HG02884 (cell line): ENCODE data around the gene MSI1.

Experiments used
- ATAC-seq: cut with Tn5 transposase; IDR thresholded peaks from one replicate; pipeline ENCODE4 v1.9.1; 2021; ENCODE audit warnings: mild to moderate bottlenecking, moderate library complexity; ENCODE audit not compliant: unreplicated experiment

MSI1 gene

GRCh38 chr12:120328228-120328627 is 40.7 kb downstream of the MSI1 start:
- ATAC-seq, result no peak

- no peak for ATAC-seq
These were observed 41.4 kb downstream of the MSI1 start, which contains the start of gene PLA2G1B for GRCh38 chr12:120327593-120327992. Gene PLA2G1B (minus strand): TSS chr12:120327779. CDS start chr12:120327753, 26 bp downstream.

GRCh38 chr12:120324841-120325417 is 44.0 kb downstream of the MSI1 start:
- ATAC-seq, result no peak

GRCh38 chr12:120323772-120324171 is 45.2 kb downstream of the MSI1 start:
- ATAC-seq, result no peak

- ATAC-seq, result no peak
These were observed 47.4 kb downstream of the MSI1 start for GRCh38 chr12:120321382-120322202.

GRCh38 chr12:120317224-120318105 is 51.5 kb downstream of the MSI1 start:
- peak; percentile 93 for ATAC-seq

- no peak for ATAC-seq
These were observed 52.2 kb downstream of the MSI1 start for GRCh38 chr12:120316798-120317223.

- no peak for ATAC-seq
These were observed 54.7 kb downstream of the MSI1 start for GRCh38 chr12:120314220-120314619.

- peak; percentile 95 for ATAC-seq
These were observed 66.8 kb downstream of the MSI1 start, which contains the start of gene SIRT4 for GRCh38 chr12:120301962-120302815. Gene SIRT4 (plus strand): TSS chr12:120302321. CDS start chr12:120303562, 1,241 bp downstream.

- ATAC-seq, result no peak
These were observed 76.1 kb downstream of the MSI1 start, which contains the start of gene RNU4-1 for GRCh38 chr12:120292661-120293531. Gene RNU4-1 (minus strand): TSS chr12:120293237.

GRCh38 chr12:120292411-120292660 is 76.6 kb downstream of the MSI1 start:
- no peak for ATAC-seq
